NCI-H748 treated with DMSO at 0.1 percent for 48 hours (cell line): Measurements from ENCODE around the gene SLC43A3.
"Not testable (repeated sequence)": the region's sequence is repeated elsewhere in the genome, so short reads cannot be mapped to it uniquely, and the experiment has no call there.

Experiments
- DNase-seq: peaks from one replicate; lab custom pipeline; 2025; lab: John Stamatoyannopoulos, UW

SLC43A3 gene

DNA sequence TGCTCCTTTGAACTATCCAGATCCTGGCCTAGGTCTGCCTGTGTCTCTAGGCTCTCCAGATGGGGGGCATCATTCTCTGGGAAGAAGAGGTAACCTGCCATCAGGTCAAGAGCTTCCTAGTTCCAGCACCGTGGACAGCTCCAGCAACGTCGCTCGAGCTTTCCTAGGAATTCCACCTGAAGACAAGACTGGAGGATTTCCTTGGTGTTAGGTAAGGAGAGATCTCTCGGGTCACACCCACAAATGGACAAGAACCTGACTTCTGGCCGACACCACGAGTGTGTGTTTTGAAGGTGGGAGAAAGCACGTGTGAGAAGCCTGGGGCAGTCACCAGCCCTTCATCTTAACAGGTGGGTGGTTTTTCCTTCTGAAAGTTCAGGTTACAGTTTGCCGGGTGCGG, 47.2 kb downstream of the SLC43A3 start:
- no peak for DNase-seq

DNA sequence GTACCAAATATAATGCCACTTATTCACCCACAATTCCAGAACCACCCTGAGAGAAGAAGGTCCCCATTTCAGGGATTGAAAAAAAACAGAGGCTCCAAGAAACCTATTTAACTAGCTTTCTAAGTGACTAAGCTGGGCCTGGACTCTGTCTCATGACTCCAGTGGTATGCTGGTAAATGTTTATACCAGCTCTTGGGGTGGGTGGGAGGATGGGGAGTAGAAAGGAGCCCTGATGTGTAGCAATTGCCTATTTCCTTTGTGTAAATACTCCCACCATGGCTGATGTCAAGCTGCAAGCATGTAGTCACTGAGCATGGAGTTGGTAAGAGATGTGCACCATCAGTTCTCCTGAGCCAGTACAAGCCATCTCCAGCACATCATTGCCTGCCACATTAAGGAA, 48.7 kb downstream of the SLC43A3 start:
- DNase-seq, result no peak

DNA sequence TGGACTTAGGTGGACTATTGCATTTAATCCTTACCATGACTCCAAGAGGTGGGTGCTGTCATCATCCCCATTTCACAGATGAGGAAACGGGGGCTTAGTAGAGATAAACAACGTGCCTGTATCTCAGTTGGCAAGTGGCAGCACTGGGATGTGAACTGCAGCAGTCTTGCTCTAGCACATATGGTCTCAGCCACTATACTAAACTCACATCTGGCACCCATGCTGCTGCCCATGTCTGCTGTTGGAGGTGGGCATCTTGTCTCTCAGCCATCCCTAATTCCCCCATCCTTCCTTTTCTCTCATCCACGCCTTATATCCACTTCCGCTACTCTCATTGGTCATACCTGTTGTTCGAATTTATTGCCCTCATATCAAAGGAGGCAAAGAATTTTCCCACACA, 49.8 kb downstream of the SLC43A3 start:
- DNase-seq, result no peak

GRCh38 chr11:57376095-57377090, 50.5 kb downstream of the SLC43A3 start:
- no peak for DNase-seq

DNA sequence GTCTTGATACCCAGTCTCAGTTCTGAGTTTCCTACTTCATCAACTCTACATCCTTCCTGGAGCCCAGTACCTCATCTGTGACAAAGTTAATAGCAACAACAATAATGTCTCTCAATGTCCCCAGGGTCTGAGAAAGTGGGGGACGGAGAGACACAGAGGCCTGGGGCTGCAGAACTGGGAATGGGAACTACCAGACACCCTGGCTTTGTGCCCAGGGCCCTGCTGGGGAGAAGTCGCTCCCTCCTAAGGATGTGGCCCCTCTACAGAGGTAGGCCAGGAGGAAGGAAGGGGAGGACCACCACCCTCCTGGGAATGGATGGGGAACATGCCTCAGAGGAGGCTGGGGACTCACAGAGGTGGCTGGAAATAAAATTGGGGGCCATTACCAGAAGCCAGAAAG, 51.4 kb downstream of the SLC43A3 start:
- DNase-seq, result no peak

DNA sequence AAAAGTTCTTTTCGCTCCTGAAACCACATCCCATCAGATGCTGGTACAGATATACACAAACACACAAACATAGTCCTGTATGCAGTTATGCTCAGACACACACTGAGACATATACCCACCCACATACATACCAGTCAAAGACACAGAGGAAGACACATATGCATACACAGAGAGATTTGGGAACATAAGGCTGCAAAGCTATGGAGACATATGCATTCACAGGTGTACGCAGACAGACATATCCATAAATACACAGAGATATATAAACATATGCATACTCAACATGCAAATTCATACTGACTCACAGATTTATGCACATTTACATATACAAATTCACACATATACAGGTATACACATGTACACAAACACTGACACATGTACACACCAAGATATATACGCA, 52.0 kb downstream of the SLC43A3 start:
- DNase-seq, result no peak

DNA sequence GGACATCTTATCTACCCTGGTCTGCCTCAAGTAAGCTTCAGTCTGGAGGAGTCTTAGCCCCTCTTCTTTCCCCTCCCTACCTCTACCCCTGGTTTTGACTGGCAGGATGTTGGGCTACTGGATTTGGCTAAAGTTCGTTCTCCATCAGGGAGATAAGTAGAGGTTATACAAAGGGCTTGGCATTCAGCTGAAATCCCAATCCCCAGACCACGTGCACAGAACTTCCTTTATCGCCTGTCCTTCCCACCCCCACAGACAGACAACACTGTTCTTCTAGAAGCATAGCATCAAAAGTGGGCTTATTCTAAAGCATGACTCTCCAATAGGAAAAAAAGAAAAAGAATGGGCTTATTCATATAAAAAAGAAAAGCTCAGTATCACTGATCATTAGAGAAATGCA, 53.8 kb downstream of the SLC43A3 start:
- no peak for DNase-seq

GRCh38 chr11:57370941-57371340, 56.0 kb downstream of the SLC43A3 start:
- DNase-seq, result no peak

GRCh38 chr11:57370251-57370650, 56.7 kb downstream of the SLC43A3 start:
- DNase-seq, result no peak

DNA sequence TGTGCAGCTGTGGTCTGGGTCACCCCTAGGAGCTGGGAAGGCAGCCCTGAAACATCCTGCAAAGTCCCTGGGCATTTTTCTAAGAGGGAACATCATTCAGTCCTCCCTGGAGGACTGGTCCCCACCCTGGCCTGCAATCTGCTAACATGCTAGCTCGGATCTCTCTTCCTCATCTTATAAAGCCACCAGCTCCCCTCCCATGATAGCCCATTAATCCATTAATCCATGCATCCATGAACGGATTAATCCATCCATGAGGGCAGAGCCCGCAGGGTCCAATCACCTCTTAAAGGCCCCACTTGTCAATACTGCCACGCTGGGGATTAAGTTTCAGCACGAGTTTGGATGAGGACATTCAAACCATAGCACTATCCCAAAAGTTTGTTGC, 58.1 kb downstream of the SLC43A3 start:
- DNase-seq, result no peak

- DNase-seq, result no peak
These were observed 58.6 kb downstream of the SLC43A3 start for GRCh38 chr11:57368106-57368844.

DNA sequence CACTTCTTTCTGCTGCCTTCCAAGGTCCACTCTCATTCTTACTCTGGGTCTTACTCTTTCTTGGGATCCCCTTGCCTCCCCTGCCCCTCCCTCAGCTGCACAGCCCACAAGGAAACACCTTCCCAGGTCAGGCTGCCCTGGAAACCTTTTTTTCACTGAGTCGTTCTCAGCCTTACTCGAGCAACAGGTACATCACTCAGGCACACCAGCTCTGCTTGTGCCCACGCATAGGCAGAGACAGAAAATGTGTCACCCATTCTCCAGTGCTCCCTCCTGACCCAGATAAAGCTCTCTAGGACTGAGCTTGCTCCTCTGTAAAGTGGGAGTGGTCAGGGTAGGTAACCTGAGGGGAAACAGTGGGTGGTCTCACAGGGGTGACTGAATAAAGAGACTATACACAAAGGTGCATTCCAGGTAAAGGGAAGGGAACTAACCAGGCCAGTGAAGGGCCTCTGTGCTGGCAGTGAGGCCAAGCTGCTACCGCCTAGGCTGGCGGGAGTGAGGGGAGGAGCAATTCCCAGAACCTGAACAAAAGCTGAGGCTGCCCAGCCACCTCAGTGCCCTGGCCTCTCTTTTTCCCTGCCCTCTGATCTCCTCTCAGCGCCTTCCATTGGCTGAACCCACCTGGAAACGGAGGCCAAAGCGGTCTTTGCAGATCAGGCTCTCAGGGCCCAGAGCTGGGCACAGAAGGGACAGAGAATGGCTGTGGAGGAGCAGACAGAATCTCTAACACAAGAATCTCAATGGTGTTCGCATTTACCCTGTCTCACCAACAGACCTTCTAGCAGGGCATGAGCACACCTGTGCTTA, 61.9 kb downstream of the SLC43A3 start:
- DNase-seq, result no peak

GRCh38 chr11:57363131-57364080, 63.5 kb downstream of the SLC43A3 start:
- no peak for DNase-seq

- no peak for DNase-seq
These were observed 65.0 kb downstream of the SLC43A3 start for GRCh38 chr11:57361926-57362325.

DNA sequence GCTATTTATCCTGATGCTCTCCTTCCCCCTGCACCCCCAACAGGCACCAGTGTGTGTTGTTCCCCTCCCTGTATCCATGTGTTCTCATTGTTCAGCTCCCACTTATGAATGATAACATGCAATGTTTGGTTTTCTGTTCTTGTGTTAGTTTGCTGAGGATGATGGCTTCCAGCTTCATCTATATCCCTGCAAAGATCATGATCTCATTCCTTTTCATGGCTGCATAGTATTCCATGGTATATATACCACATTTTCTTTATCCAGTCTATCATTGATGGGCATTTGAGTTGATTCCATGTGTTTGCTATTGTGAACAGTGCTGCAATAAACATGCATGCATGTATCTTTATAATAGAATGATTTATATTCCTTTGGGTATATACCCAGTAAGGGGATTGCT, 65.5 kb downstream of the SLC43A3 start:
- not testable (repeated sequence) for DNase-seq

- no peak for DNase-seq
These were observed 65.9 kb downstream of the SLC43A3 start for GRCh38 chr11:57360991-57361390.

- no peak for DNase-seq
These were observed 66.8 kb downstream of the SLC43A3 start for GRCh38 chr11:57359896-57360690.

GRCh38 chr11:57359396-57359795, 67.5 kb downstream of the SLC43A3 start:
- DNase-seq, result no peak

DNA sequence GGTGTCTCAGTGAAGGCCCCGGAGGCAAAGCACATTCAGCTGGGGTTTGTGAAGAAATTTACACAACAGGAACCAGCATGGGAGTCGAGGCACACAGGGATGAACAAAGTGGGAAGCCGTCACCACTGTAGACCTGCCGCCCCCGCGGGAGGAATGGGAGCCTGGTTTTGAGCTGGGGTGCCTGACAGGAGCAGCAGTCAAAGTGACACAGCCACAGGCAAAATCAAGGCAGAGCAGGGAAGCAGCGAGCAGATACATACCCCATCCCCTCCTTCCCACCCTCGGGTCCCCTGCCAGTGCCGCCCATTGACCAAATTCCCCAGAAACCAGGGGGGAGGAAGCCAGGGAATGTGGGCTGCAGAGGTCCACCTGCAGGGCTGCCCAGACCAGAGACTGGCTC, 67.9 kb downstream of the SLC43A3 start:
- DNase-seq, result no peak

DNA sequence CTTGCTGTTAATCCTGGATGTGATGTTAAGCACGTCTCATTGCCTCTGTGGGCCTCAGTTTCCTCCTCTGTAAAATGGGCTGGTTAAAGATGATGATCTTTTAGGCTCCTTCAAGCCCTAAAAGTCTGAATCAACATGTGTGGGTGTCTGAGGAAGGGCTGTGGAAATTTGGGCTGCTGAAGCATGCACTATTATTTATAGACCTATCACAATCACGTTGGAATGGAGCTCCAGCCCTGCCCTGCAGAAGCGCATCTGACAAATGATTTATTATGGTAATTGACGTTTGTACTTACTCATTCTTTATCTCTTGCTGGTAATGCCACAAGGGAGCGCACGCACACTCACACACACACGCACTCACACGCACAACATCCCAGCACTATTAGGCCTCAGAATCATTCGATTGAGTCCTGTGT, 68.4 kb downstream of the SLC43A3 start:
- no peak for DNase-seq
